RCC 7860 (cell line): Measurements from ENCODE around the gene TOMT.

Source experiments
- DNase-seq: peaks from one replicate; pipeline ENCODE4 v3.0.0-alpha.2; 2015; ENCODE audit warnings: low spot score
- FAIRE-seq: peaks from 2 replicates; lab custom pipeline; 2012; peaks lifted over from hg19 to GRCh38; lab: Jason Lieb, UNC

TOMT gene

GRCh38 chr11:72157131-72157530 lies 51.4 kb downstream of the TOMT start:
- FAIRE-seq (no peak), DNase-seq (no peak)
